H1 (cell line): ENCODE results near the gene GPR180. TPM values are rescaled to one million over a fixed set of nuclear protein-coding genes. Genes with fewer than 3 reads are reported as not detected.

Source experiments
- CTCF ChIA-PET: fragments of 300-600 bp; sonication (Branson Sonifier 250); formaldehyde crosslinking; loops from one replicate; lab custom pipeline; 2021; ENCODE audit not compliant: partially characterized antibody; lab: Charles Lee
- POLR2A ChIA-PET: fragments of 300-600 bp; sonication (Branson Sonifier 250); formaldehyde crosslinking; loops from one replicate; lab custom pipeline; 2021; ENCODE audit warnings: inconsistent platforms; ENCODE audit not compliant: partially characterized antibody; lab: Charles Lee
- DNase-seq, 2 experiments: peaks; one replicate each; pipeline versions ENCODE4 v3.0.0 to v3.0.0-alpha.2; 2010 to 2022; ENCODE audit warnings: low spot score in 2 of 2, low read depth in 1 of 2, mixed read lengths in 1 of 2
- FAIRE-seq: peaks from 2 replicates; lab custom pipeline; 2011; peaks lifted over from hg19 to GRCh38; lab: Jason Lieb, UNC
- H2AFZ ChIP-seq: 2 replicates; pipeline ENCODE4 v1.8.1; 2012; ENCODE audit warnings: low read length, inconsistent platforms
- H2AK5ac ChIP-seq: 2 replicates; pipeline ENCODE4 v1.6.1; 2013; ENCODE audit warnings: low read depth, low read length
- H2BK120ac ChIP-seq: replicated peaks from 2 replicates; pipeline ENCODE3; 2013; ENCODE audit warnings: low read depth, low read length, inconsistent platforms
- H2BK12ac ChIP-seq: 2 replicates; pipeline ENCODE4 v1.6.1; 2013; ENCODE audit warnings: low read depth, low read length
- H2BK15ac ChIP-seq: 2 replicates; pipeline ENCODE4 v1.6.1; 2013; ENCODE audit warnings: low read length
- H2BK20ac ChIP-seq: 2 replicates; pipeline ENCODE4 v1.6.1; 2013; ENCODE audit warnings: low read length
- H2BK5ac ChIP-seq: 2 replicates; pipeline ENCODE4 v1.6.1; 2013; ENCODE audit warnings: low read depth, low read length
- H3K14ac ChIP-seq: 2 replicates; pipeline ENCODE4 v1.6.1; 2013; ENCODE audit warnings: inconsistent platforms; ENCODE audit not compliant: insufficient read length
- H3K18ac ChIP-seq: 2 replicates; pipeline ENCODE4 v1.6.1; 2013; ENCODE audit warnings: low read length; ENCODE audit errors: extremely low read depth
- H3K23ac ChIP-seq: 2 replicates; pipeline ENCODE4 v1.6.1; 2013; ENCODE audit warnings: inconsistent platforms; ENCODE audit not compliant: insufficient read length
- H3K23me2 ChIP-seq: 2 replicates; pipeline ENCODE4 v1.6.1; 2013; ENCODE audit warnings: low read depth, low read length
- H3K27ac ChIP-seq: 2 replicates; pipeline ENCODE4 v1.6.1; 2011; ENCODE audit warnings: low read depth, low read length, inconsistent platforms
- H3K27me3 ChIP-seq, 4 experiments: replicated peaks in 1 of 4; 1 replicate in 1 of 4; 2 replicates in 3 of 4; pipeline versions ENCODE4 v1.6.1 to v1.8.1; 2011 to 2013; ENCODE audit warnings: low read length in 3 of 4, mild to moderate bottlenecking in 3 of 4, inconsistent platforms in 2 of 4, mixed read lengths in 2 of 4, moderate library complexity in 1 of 4; ENCODE audit not compliant: control insufficient read depth in 3 of 4, insufficient read depth in 3 of 4; ENCODE audit errors: extremely low read depth in 1 of 4
- H3K36me3 ChIP-seq, 4 experiments: 2 replicates each; pipeline versions ENCODE4 v1.6.1 to v1.8.1; 2011 to 2013; ENCODE audit warnings: mild to moderate bottlenecking in 4 of 4, low read length in 3 of 4, moderate library complexity in 2 of 4, control low read depth in 1 of 4, inconsistent platforms in 1 of 4; ENCODE audit not compliant: insufficient read depth in 4 of 4, control insufficient read depth in 2 of 4
- H3K4ac ChIP-seq: replicated peaks from 2 replicates; pipeline ENCODE3; 2013; ENCODE audit warnings: low read length, low read depth, mixed read lengths, inconsistent platforms; ENCODE audit not compliant: insufficient read length
- H3K4me1 ChIP-seq, 4 experiments: replicated peaks in 1 of 4; 1 replicate in 1 of 4; 2 replicates in 3 of 4; pipeline versions ENCODE4 v1.6.1 to v1.8.1; 2011 to 2013; ENCODE audit warnings: low read length in 3 of 4, inconsistent platforms in 2 of 4, mixed read lengths in 1 of 4; ENCODE audit not compliant: insufficient read depth in 4 of 4, control insufficient read depth in 3 of 4
- H3K4me2 ChIP-seq, 2 experiments: 2 replicates each; pipeline versions ENCODE4 v1.6.1 to v1.8.1; 2011 to 2013; ENCODE audit warnings: low read depth in 2 of 2, low read length in 2 of 2, control low read depth in 1 of 2, inconsistent platforms in 1 of 2, mild to moderate bottlenecking in 1 of 2; ENCODE audit not compliant: insufficient read depth in 1 of 2
- H3K4me3 ChIP-seq, 4 experiments: fragments of 200-600, 300-600 bp in 1 of 4; sonication (generic), shearing (Covaris generic), sonication (Bioruptor Twin) in 1 of 4; 2 replicates each; pipeline versions ENCODE4 v1.5.1 to v1.8.1; 2011 to 2016; ENCODE audit warnings: low read length in 4 of 4, low read depth in 3 of 4, control low read depth in 2 of 4, inconsistent platforms in 2 of 4, mild to moderate bottlenecking in 2 of 4, mixed read lengths in 1 of 4, moderate library complexity in 1 of 4; ENCODE audit not compliant: insufficient read depth in 2 of 4; ENCODE audit errors: extremely low read depth in 1 of 4
- H3K56ac ChIP-seq: replicated peaks from 2 replicates; pipeline ENCODE3; 2013; ENCODE audit warnings: low read depth, mild to moderate bottlenecking, mixed read lengths, low read length, inconsistent platforms; ENCODE audit not compliant: insufficient read length
- H3K79me1 ChIP-seq: 2 replicates; pipeline ENCODE4 v1.6.1; 2013; ENCODE audit warnings: low read depth, low read length, control low read depth
- H3K79me2 ChIP-seq, 2 experiments: 2 replicates each; pipeline versions ENCODE4 v1.6.1 to v1.8.1; 2012 to 2013; ENCODE audit warnings: low read length in 2 of 2, mild to moderate bottlenecking in 2 of 2, inconsistent platforms in 1 of 2; ENCODE audit not compliant: insufficient read depth in 2 of 2, control insufficient read depth in 1 of 2
- H3K9ac ChIP-seq, 4 experiments: replicated peaks in 1 of 4; 1 replicate in 1 of 4; 2 replicates in 3 of 4; pipeline versions ENCODE4 v1.6.1 to v1.8.1; 2011 to 2013; ENCODE audit warnings: low read depth in 3 of 4, low read length in 3 of 4, control low read depth in 2 of 4, mild to moderate bottlenecking in 2 of 4, moderate library complexity in 2 of 4, inconsistent platforms in 1 of 4; ENCODE audit errors: extremely low read depth in 1 of 4
- H3K9me3 ChIP-seq, 2 experiments: 2 replicates each; pipeline versions ENCODE4 v1.6.1 to v1.8.1; 2012 to 2013; ENCODE audit warnings: mild to moderate bottlenecking in 2 of 2, moderate library complexity in 2 of 2, control low read depth in 1 of 2, inconsistent platforms in 1 of 2, low read depth in 1 of 2, low read length in 1 of 2, mixed read lengths in 1 of 2; ENCODE audit not compliant: insufficient read depth in 2 of 2
- H4K20me1 ChIP-seq, 2 experiments: replicated peaks in 1 of 2; 2 replicates each; pipeline versions ENCODE3 to v1.8.1; 2011 to 2013; ENCODE audit warnings: inconsistent platforms in 2 of 2, low read length in 2 of 2, mild to moderate bottlenecking in 1 of 2; ENCODE audit not compliant: insufficient read depth in 2 of 2, control insufficient read depth in 1 of 2
- H4K5ac ChIP-seq: 2 replicates; pipeline ENCODE4 v1.6.1; 2013; ENCODE audit warnings: low read length, low read depth, mixed read lengths, inconsistent platforms; ENCODE audit not compliant: insufficient read length
- H4K8ac ChIP-seq: 2 replicates; pipeline ENCODE4 v1.8.0; 2013; ENCODE audit warnings: mild to moderate bottlenecking, moderate library complexity, low read length, inconsistent platforms; ENCODE audit not compliant: insufficient read depth; ENCODE audit errors: extremely low read depth
- H4K91ac ChIP-seq: replicated peaks from 2 replicates; pipeline ENCODE3; 2013; ENCODE audit warnings: low read length, mixed read lengths, inconsistent platforms; ENCODE audit not compliant: insufficient read length
- ATF2 ChIP-seq: IDR thresholded peaks from 2 replicates; pipeline ENCODE4 v1.6.1; 2012; ENCODE audit warnings: low read length, inconsistent platforms
- ATF3 ChIP-seq: IDR thresholded peaks from 2 replicates; pipeline ENCODE4 v1.6.1; 2011; ENCODE audit warnings: low read depth, mild to moderate bottlenecking, low read length; ENCODE audit not compliant: insufficient read depth
- BCL11A ChIP-seq, 2 experiments: IDR thresholded peaks; one replicate each; pipeline ENCODE4 v1.6.1; 2011; ENCODE audit warnings: low read depth in 2 of 2, low read length in 2 of 2, mild to moderate bottlenecking in 2 of 2
- CHD1 ChIP-seq: IDR thresholded peaks from 2 replicates; pipeline ENCODE4 v1.6.1; 2012; ENCODE audit warnings: low read depth, low read length, improper control_type of control experiment
- CTBP2 ChIP-seq: IDR thresholded peaks from 2 replicates; pipeline ENCODE4 v1.7.0; 2011; ENCODE audit warnings: borderline replicate concordance, mild to moderate bottlenecking, moderate library complexity, mixed read lengths, low read length; ENCODE audit not compliant: insufficient read depth, insufficient read length
- KDM4A ChIP-seq: IDR thresholded peaks from one replicate; pipeline ENCODE4 v1.7.1; 2012; ENCODE audit warnings: low read depth, mild to moderate bottlenecking, moderate library complexity, low read length, inconsistent platforms; ENCODE audit not compliant: severe bottlenecking
- NRF1 ChIP-seq: IDR thresholded peaks from 2 replicates; pipeline ENCODE4 v1.6.1; 2011; ENCODE audit warnings: mild to moderate bottlenecking, low read depth, low read length, improper control_type of control experiment
- SP1 ChIP-seq: IDR thresholded peaks from 2 replicates; pipeline ENCODE4 v1.6.1; 2011; ENCODE audit warnings: low read depth, low read length
- SRF ChIP-seq: IDR thresholded peaks from 2 replicates; pipeline ENCODE4 v1.6.1; 2011; ENCODE audit warnings: mild to moderate bottlenecking, low read depth, low read length, moderate library complexity
- SUZ12 ChIP-seq: fragments of 200-600 bp; sonication (generic); IDR thresholded peaks from 2 replicates; pipeline ENCODE4 v1.6.1; 2012; ENCODE audit warnings: mild to moderate bottlenecking, inconsistent platforms, low read length, moderate library complexity, mixed read lengths
- TBP ChIP-seq: IDR thresholded peaks from 2 replicates; pipeline ENCODE4 v1.6.1; 2011; ENCODE audit warnings: low read depth, low read length, improper control_type of control experiment
- WGBS, 2 experiments: shearing (Covaris generic) in 1 of 2; methylation state at CpG; one replicate each; pipeline versions ENCODE4 v1.1.6 to v1.1.7; 2013 to 2015; ENCODE audit warnings: low lambda C conversion rate in 2 of 2, mixed read lengths in 2 of 2, inconsistent platforms in 1 of 2, low coverage in 1 of 2, missing lambda C conversion rate in 1 of 2; ENCODE audit not compliant: insufficient replicate concordance in 2 of 2, insufficient coverage in 1 of 2, insufficient read length in 1 of 2; ENCODE audit errors: extremely low coverage in 1 of 2, missing lambda C conversion rate in 1 of 2; 5-methylcytosine and 5-hydroxymethylcytosine counted together
- polyA plus RNA-seq, 7 experiments: library from polyadenylated mRNA; depleted of rRNA in 3 of 7; stranded (reverse) in 5 of 7; unstranded in 2 of 7; fragments of >200 nt in 5 of 7; fragments of 200-250 nt in 2 of 7; gene quantifications; 1 replicate in 5 of 7; 2 replicates in 1 of 7; 4 replicates in 1 of 7; pipeline versions ENCODE4 v1.2.1 to v1.2.3, GENCODE V29; 2011 to 2013; ENCODE audit warnings: missing spikeins in 2 of 7, mixed read lengths in 2 of 7
- total RNA-seq: library from RNA; stranded (reverse); fragmentation: NEBNext Ultra II Directional; extraction: Animal tissue kit (Norgen Biotek cat#: 25700); gene quantifications from 2 replicates; pipeline ENCODE4 v1.2.1, GENCODE V29; 2021

GPR180 gene
- total and polyA plus RNA-seq, 2 of the 8 experiments (the other 6 are each of a cell fraction or from before 2014, with no cell fraction given): 1.8 to 4.8 TPM

GRCh38 chr13:94585543-94586101 is 16.0 kb upstream of the GPR180 start:
- FAIRE-seq: no peak
- Histone ChIP-seq H4K91ac (no peak overlapping the region), H3K23me2 (no peaks in the 10 kb centered on the region), H2AK5ac (no peak overlapping the region), H3K9me3 (no peaks in the 10 kb centered on the region), H2AFZ (no peak overlapping the region), H4K20me1 (no peaks in the 10 kb centered on the region), H3K18ac (no peak overlapping the region), H3K9ac (no peak overlapping the region), H3K79me2 (peaks cover 0 to 11% of the 10 kb centered on the region in 2 experiments; a peak in 2 of 4 replicates), H4K8ac (no peak overlapping the region), H4K5ac (no peak overlapping the region), H3K4ac (no peak overlapping the region), H2BK15ac (no peak overlapping the region), H2BK12ac (no peak overlapping the region), H3K79me1 (no peaks in the 10 kb centered on the region), H2BK120ac (no peak overlapping the region), H3K56ac (no peak overlapping the region), H3K14ac (no peak overlapping the region), H3K4me3 (no peak overlapping the region), H3K23ac (no peak overlapping the region), H3K27ac (no peak overlapping the region), H2BK20ac (no peak overlapping the region), H3K36me3 (peaks cover 0 to 49% (median 13%) of the 10 kb centered on the region in 4 experiments; a peak in 6 of 8 replicates), H3K4me1 (no peaks in the 10 kb centered on the region), H3K4me2 (no peak overlapping the region), H3K27me3 (no peaks in the 10 kb centered on the region), H2BK5ac (no peak overlapping the region)
- CTCF ChIA-PET: interaction anchor here (0.6 to 1.1 kb wide), 4 partner anchors 9 to 1915 kb away, joined by 3 to 4 read pairs (median 3); no protein-coding TSS in a partner anchor
- WGBS, 2 experiments: 98% methylated on average over 6 of the region's 6 CpGs; no CpG with 5 or more reads in 1 of the 2 experiments
- DNase-seq: no peak
- POLR2A ChIA-PET: interaction anchor here (0.6 to 1.4 kb wide), 2 partner anchors 10 to 11 kb away, joined by 3 read pairs; partner anchors contain the start of gene TGDS
- TF ChIP-seq SP1 (no peak), SRF (no peak), KDM4A (no peak), NRF1 (no peak), BCL11A (IDR thresholded peaks at IDR 0.05; ENCODE audit: low read depth in 2 of 2, low read length in 2 of 2) (no peak), ATF2 (no peak), ATF3 (no peak), CHD1 (no peak), SUZ12 (no peak), TBP (no peak), CTBP2 (no peak)
